ENCODE measurements around the gene PAIP2. TPM values are rescaled to one million over a fixed set of nuclear protein-coding genes. Genes with fewer than 3 reads are reported as not detected.

Gene PAIP2
- total RNA-seq, 4 donors from 2014 or later: 13.8 to 67.3 (median 36.5) TPM

- in situ Hi-C loops (cut with MboI; ENCODE audit: low pct_ligation_motif_present in 1 of 4, low pct_unique_long_range_greater_than_20kb in 1 of 4, low sequenced_read_pairs in 3 of 4) (no loop called here), intact Hi-C loops (cut with DNase I; ENCODE audit: low total_unique reads) (no loop called here)
- H3K4me3 ChIP-seq: no peak overlapping the region
- TF ChIP-seq POLR2AphosphoS5 (IDR thresholded peaks at IDR 0.05) (no peak), CTCF (IDR thresholded peaks at IDR 0.05) (no peak), POLR2A (IDR thresholded peaks at IDR 0.05) (no peak), EP300 (IDR thresholded peaks at IDR 0.05; ENCODE audit: low read depth) (no peak)
- no peaks in the 10 kb centered on the region for H3K9me3 ChIP-seq
- 71 to 75% methylated on average over 1 to 9 of the region's 10 CpGs for WGBS, 2 donors (ENCODE audit: low coverage in 1 of 2)
- peaks cover 0 to 63% (median 50%) of the 10 kb centered on the region in 4 donors for H3K4me1 ChIP-seq
- H3K27ac ChIP-seq: peak overlapping the region; percentile 81 to 87 (median 82)
- no peak for DNase-seq
- peaks cover 21% of the 10 kb centered on the region for H3K27me3 ChIP-seq
- H3K36me3 ChIP-seq: no peaks in the 10 kb centered on the region
Observed at GRCh38 chr5:139390639-139391569, 49.2 kb downstream of the PAIP2 start.

- Histone ChIP-seq H3K27me3 (peaks cover 21% of the 10 kb centered on the region), H3K4me3 (peak overlapping the region in 3 of 4 donors; percentile 29 to 61 (median 44)), H3K4me1 (peaks cover 0 to 63% (median 50%) of the 10 kb centered on the region in 4 donors), H3K36me3 (no peaks in the 10 kb centered on the region), H3K9me3 (no peaks in the 10 kb centered on the region), H3K27ac (peak overlapping the region; percentile 81 to 87 (median 82))
- WGBS, 2 donors (ENCODE audit: low coverage in 1 of 2): 24% methylated on average over 24 of the region's 33 CpGs; no CpG with 5 or more reads in 1 of the 2 donors
- in situ Hi-C loops (cut with MboI; ENCODE audit: low pct_ligation_motif_present in 1 of 4, low pct_unique_long_range_greater_than_20kb in 1 of 4, low sequenced_read_pairs in 3 of 4) (no loop called here), intact Hi-C loops (cut with DNase I; ENCODE audit: low total_unique reads) (no loop called here)
- no peak for TF ChIP-seq EP300 (IDR thresholded peaks at IDR 0.05; ENCODE audit: low read depth)
- peak in 1 of 3 donors; percentile 55 for TF ChIP-seq POLR2AphosphoS5 (IDR thresholded peaks at IDR 0.05)
- peak; percentile 64 for TF ChIP-seq POLR2A (IDR thresholded peaks at IDR 0.05)
- DNase-seq: peak; percentile 71
Observed at GRCh38 chr5:139391570-139392323, 50.1 kb downstream of the PAIP2 start.

GRCh38 chr5:139392324-139392677 lies 50.6 kb downstream of the PAIP2 start:
- H3K4me3 ChIP-seq: peak overlapping the region in 3 of 4 donors; percentile 29 to 61 (median 44)
- peaks cover 21% of the 10 kb centered on the region for H3K27me3 ChIP-seq
- TF ChIP-seq POLR2A (IDR thresholded peaks at IDR 0.05) (no peak), CTCF (IDR thresholded peaks at IDR 0.05) (no peak), EP300 (IDR thresholded peaks at IDR 0.05; ENCODE audit: low read depth) (no peak), POLR2AphosphoS5 (IDR thresholded peaks at IDR 0.05) (no peak)
- in situ Hi-C loops (cut with MboI; ENCODE audit: low pct_ligation_motif_present in 1 of 4, low pct_unique_long_range_greater_than_20kb in 1 of 4, low sequenced_read_pairs in 3 of 4) (no loop called here), intact Hi-C loops (cut with DNase I; ENCODE audit: low total_unique reads) (no loop called here)
- no peaks in the 10 kb centered on the region for H3K9me3 ChIP-seq
- peaks cover 0 to 63% (median 50%) of the 10 kb centered on the region in 4 donors for H3K4me1 ChIP-seq
- no peaks in the 10 kb centered on the region for H3K36me3 ChIP-seq
- WGBS, 2 donors (ENCODE audit: low coverage in 1 of 2): 15% methylated on average over 21 of the region's 36 CpGs; no CpG with 5 or more reads in 1 of the 2 donors
- no peak for DNase-seq
- H3K27ac ChIP-seq: peak overlapping the region; percentile 81 to 87 (median 82)

- peak overlapping the region; percentile 81 to 87 (median 82) for H3K27ac ChIP-seq
- in situ Hi-C loops (cut with MboI; ENCODE audit: low pct_ligation_motif_present in 1 of 4, low pct_unique_long_range_greater_than_20kb in 1 of 4, low sequenced_read_pairs in 3 of 4) (no loop called here), intact Hi-C loops (cut with DNase I; ENCODE audit: low total_unique reads) (no loop called here)
- H3K9me3 ChIP-seq: no peaks in the 10 kb centered on the region
- H3K4me3 ChIP-seq: peak overlapping the region; percentile 2 to 61 (median 36)
- peak; percentile 89 for DNase-seq
- peaks cover 0 to 57% (median 46%) of the 10 kb centered on the region in 4 donors for H3K4me1 ChIP-seq
- peak in 1 of 3 donors; percentile 10 for TF ChIP-seq POLR2AphosphoS5 (IDR thresholded peaks at IDR 0.05)
- peak; percentile 63 to 95 (median 65) for TF ChIP-seq CTCF (IDR thresholded peaks at IDR 0.05)
- TF ChIP-seq POLR2A (IDR thresholded peaks at IDR 0.05): no peak
- TF ChIP-seq EP300 (IDR thresholded peaks at IDR 0.05; ENCODE audit: low read depth): no peak
- peaks cover 21% of the 10 kb centered on the region for H3K27me3 ChIP-seq
- H3K36me3 ChIP-seq: no peaks in the 10 kb centered on the region
- WGBS, 2 donors (ENCODE audit: low coverage in 1 of 2): 4% methylated on average over 53 of the region's 77 CpGs; no CpG with 5 or more reads in 1 of the 2 donors
Observed at GRCh38 chr5:139392678-139393496, 51.2 kb downstream of the PAIP2 start.

All from transverse colon (tissue), 4 donors.